Right lobe of liver (tissue), 4 donors: ENCODE measurements around the gene ACO2.

Experiments
- POLR2A ChIP-seq: fragments of 450-650 bp; IDR thresholded peaks from one replicate; pipeline ENCODE4 v1.6.1; 2017; ENCODE audit warnings: antibody characterized with exemption, mild to moderate bottlenecking
- TF ChIP-seq, protein P1 (sequence below), 4 donors: fragments of 200-600 bp in 3 of 4; fragments of 450-650 bp in 1 of 4; IDR thresholded peaks; one replicate each; pipeline versions ENCODE4 v1.5.1 to v1.8.0; 2016 to 2022; ENCODE audit warnings: antibody characterized with exemption in 4 of 4, mild to moderate bottlenecking in 2 of 4
- donor health status: DM: no; HTN: no; CAD: no.
- donor health status: DM: no; HTN: no; CAD: no.
- donor health status: DM: no; HTN: yes; CAD: no.

DNA sequence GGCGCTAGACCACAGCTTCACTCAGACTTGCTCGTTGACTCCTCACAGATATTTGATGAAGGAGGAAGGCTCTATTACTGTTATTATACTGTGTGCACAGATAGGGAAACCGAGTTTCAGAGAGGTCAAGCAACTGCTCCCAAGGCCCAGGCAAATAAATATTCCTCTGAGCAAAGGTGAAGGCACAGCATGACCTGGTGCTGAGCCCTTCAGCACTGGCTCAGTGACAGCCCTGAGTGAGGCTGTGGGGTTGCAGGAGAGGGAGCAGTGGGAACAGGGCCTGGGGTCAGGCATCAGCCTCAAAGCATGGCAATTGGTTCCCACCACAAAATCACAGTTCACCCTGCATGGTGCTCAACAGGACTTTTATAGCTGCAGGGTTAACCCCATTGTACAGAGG is 68.3 kb downstream of the ACO2 start:
- TF ChIP-seq, protein P1, sequence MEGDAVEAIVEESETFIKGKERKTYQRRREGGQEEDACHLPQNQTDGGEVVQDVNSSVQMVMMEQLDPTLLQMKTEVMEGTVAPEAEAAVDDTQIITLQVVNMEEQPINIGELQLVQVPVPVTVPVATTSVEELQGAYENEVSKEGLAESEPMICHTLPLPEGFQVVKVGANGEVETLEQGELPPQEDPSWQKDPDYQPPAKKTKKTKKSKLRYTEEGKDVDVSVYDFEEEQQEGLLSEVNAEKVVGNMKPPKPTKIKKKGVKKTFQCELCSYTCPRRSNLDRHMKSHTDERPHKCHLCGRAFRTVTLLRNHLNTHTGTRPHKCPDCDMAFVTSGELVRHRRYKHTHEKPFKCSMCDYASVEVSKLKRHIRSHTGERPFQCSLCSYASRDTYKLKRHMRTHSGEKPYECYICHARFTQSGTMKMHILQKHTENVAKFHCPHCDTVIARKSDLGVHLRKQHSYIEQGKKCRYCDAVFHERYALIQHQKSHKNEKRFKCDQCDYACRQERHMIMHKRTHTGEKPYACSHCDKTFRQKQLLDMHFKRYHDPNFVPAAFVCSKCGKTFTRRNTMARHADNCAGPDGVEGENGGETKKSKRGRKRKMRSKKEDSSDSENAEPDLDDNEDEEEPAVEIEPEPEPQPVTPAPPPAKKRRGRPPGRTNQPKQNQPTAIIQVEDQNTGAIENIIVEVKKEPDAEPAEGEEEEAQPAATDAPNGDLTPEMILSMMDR (IDR thresholded peaks at IDR 0.05) = no peak
- TF ChIP-seq POLR2A = no peak
